HL-60/S4 treated with phorbol 12-myristate 13-acetate at 8.2 ng/mL for 4 days and 3 days (cell line): ENCODE measurements around the gene PTPRA.
"Not testable (repeated sequence)": the region's sequence is repeated elsewhere in the genome, so short reads cannot be mapped to it uniquely, and the experiment has no call there.

ENCODE experiments used
- in situ Hi-C: fragments of 300-500 bp; cut with MboI; formaldehyde crosslinking; loops from 2 replicates; pipeline ENCODE4 v1.15.0; 2022; ENCODE audit warnings: low sequenced_read_pairs

The PTPRA gene

DNA sequence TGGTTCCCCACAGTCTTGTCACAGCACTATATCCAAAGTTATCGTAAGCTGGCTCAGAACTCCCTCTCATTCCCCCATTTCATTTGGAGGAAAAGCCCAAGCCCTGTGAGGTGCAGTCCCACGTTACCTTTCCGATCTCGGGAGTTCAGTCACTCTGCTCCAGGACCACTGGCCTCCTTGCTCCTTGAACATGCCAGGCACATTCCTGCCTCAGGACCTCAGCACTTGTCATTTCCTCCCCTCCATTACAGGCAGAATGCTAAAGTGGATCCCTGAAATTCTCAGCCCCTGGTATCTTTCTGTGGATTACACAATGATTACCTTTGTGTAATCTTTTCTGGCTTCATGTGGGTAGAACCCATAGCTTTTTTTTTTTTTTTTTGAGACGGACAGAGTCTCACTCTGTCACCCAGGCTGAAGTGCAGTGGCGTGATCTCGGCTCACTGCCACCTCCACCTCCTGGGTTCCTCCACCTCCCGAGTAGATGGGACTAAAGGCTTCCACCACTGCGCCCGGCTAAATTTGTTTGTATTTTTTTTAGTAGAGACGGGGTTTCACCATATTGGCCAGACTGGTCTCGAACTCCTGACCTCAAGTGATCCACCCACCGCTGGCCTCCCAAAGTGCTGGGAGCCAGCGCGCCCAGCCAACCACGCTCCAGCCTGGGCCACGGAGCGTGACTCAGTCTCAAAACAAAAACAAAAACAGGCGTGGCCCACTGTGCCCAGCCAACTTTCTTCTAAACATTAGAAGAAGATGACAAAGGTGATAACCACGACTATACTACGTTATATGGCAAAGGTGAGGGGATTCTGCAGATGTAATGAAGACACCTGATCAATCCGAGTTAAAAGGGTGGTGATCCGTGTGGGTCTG, 194.1 kb downstream of the PTPRA start:
- in situ Hi-C loops, result no loop called here

DNA sequence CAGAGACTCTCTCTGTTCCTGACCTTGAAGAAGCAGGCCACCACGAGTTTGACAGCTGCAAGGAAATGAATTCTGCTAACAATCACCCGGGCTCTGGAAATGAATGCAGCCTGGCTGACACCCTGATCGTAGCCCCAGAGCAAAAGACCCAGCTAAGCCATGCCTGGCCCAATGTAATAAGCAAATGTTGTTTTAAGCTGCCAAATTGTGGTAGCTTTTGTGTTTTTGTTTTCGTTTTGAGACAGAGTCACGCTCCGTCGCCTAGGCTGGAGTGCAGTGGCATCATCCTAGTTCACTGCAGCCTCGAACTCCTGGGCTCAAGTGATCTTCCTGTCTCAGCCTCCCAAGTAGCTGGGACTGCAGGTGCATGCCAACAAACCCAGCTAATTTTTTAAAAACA, 194.8 kb downstream of the PTPRA start:
- in situ Hi-C loops, result no loop called here

- in situ Hi-C loops, result no loop called here
Observed at GRCh38 chr20:3068986-3069900, 196.0 kb downstream of the PTPRA start.

DNA sequence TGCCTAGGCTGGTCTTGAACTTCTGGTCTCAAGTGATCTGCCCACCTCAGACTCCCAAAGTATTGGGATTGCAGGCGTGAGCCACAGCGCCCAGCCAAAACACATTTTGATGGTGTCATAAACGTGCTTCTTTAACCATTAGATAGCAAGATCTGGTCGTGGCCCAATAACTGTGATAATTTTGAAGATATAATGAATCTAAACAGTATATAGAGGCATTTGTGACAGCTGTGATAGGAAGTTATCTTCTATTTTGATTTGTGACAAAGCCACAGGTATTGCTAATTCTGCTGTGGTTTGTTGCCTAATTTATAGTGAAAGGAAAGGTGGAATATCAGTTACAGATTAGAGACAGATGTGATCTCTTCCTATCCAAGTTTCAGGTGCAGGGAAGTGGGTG, 197.4 kb downstream of the PTPRA start:
- in situ Hi-C loops, result no loop called here

DNA sequence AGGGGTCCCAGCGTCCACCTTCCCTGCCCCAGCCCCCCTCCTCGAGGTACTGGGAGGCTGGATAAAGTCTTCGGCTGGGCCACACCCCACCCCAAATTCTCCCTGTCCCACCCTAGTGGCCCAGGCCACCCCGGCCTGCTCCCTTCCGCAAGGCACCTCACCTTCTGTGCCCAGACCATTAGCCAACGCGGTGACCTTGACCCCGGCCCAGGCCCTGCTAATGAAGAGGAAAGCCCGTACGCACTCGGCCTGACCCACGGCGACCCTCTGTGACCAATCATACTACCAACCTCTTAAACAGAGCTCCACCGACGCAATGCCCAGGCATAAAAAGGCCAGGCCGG, 198.0 kb downstream of the PTPRA start:
- in situ Hi-C loops, result no loop called here

- in situ Hi-C loops, result no loop called here
Observed at GRCh38 chr20:3071610-3072529, 198.6 kb downstream of the PTPRA start, which contains the start of gene OXT. OXT (plus strand) TSS chr20:3071620; CDS start chr20:3071656, 36 bp downstream.

- in situ Hi-C loops, result no loop called here
Observed at GRCh38 chr20:3072530-3073250, 199.4 kb downstream of the PTPRA start.

DNA sequence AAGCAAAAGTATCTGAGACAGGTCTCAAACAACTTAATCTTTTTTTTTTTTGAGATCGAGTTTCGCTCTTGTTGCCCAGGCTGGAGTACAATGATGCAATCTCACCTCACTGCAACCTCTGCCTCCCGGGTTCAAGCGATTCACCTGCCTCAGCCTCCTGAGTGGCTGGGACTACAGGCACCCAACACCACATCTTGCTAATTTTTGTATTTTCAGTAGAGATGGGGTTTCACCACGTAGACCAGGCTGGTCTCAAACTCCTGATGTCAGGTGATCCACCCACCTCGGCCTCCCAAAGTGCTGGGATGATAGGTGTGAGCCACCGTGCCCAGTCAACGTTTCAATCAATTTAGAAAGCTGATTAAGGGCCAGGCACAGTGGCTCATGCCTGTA, 200.0 kb downstream of the PTPRA start:
- in situ Hi-C loops, result not testable (repeated sequence)

GRCh38 chr20:3074812-3075211, 201.5 kb downstream of the PTPRA start:
- in situ Hi-C loops, result no loop called here

GRCh38 chr20:3075315-3075714, 202.0 kb downstream of the PTPRA start:
- in situ Hi-C loops, result not testable (repeated sequence)

DNA sequence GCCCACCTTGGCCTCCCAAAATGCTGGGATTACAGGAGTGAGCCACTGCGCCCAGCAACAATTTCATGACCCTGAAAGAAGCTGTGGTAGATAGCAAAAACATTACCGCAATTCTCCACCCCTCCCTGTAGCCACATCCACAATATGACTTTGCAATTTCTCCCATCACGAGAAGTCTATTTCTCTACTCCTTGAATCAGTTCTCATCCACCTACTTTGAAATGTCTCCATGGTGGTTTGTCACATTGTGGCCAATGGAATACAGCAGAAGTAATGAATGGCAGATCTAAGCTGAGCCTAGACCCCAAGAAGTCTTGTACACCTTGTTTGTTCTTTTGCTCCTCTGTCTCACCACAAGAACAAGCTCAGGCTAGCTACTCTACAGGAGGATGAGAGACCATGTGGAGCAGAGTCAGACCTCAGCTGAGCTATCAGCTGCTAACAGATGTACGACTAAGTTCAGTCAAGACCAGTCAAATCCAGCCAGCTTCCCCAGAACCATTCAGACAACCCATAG, 204.4 kb downstream of the PTPRA start:
- in situ Hi-C loops, result no loop called here

- in situ Hi-C loops, result no loop called here
Observed at GRCh38 chr20:3080939-3081388, 207.7 kb downstream of the PTPRA start.

GRCh38 chr20:3081641-3082040, 208.4 kb downstream of the PTPRA start:
- in situ Hi-C loops, result no loop called here

GRCh38 chr20:3082306-3082951, 209.1 kb downstream of the PTPRA start:
- in situ Hi-C loops, result no loop called here

DNA sequence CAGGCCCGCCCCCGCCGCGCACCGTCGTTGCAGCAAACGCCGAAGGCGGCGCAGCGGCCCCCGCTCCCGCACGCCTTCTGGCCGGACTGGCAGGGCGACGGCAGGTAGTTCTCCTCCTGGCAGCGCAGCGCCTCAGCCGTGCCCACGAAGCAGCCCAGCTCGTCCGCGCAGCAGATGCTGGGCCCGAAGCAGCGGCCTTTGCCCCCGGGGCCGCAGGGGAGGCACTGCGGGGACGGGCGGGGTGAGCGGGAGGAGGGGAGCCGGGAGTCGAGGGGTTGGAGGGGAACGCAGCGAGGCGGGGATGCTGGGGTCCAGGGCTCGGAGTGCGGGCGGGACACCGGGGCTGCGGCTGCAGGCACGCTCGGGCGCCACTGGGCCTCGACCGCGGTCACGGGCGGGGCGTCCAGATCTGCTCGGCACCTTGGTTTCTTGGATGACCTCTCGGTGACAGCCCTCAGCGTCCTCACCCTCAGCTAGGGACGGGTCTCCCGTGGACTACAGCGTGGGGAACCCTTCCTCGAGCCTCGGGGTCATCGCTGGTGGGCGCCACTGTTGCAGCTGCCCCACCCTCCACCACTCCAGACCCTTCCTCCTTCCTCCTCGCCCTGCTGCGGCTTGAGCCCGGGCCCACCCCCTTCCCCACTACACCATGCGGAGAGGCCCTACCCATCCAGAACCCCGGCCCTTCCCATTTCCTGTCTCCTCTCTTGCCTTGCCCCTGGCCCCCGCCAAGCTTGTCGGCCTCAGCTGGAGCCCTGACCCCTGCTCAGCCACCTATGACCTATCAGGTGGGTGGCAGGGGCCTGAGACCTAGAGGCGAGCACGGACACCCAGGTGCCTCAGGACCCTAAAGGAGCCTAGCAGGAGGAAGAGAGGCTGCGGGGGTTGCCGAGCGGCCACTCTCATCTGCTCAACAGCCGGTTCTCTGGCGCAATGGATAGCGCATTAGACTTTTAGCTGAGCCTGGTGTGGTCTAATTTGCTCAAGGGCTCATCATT, 210.0 kb downstream of the PTPRA start:
- in situ Hi-C loops, result no loop called here

- in situ Hi-C loops, result no loop called here
Observed at GRCh38 chr20:3084283-3084985, 211.2 kb downstream of the PTPRA start, which contains the start of gene AVP. AVP (minus strand) TSS chr20:3084724; CDS start chr20:3084674, 50 bp downstream.

- in situ Hi-C loops, result no loop called here
Observed at GRCh38 chr20:3084986-3085360, 211.7 kb downstream of the PTPRA start.
